HL-60 (cell line): ENCODE measurements around the gene TIMM8B.
A peak's percentile ranks its signal among the peaks of the same experiment; 100 is the strongest.

Experiments used
- DNase-seq, 2 experiments: peaks; one replicate each; pipeline ENCODE4 v3.0.0-alpha.2; 2010 to 2020; ENCODE audit warnings: low read depth in 1 of 2, low spot score in 1 of 2
- H3K27ac ChIP-seq: fragments of 250-450 bp; sonication (Bioruptor Pico); replicated peaks from 2 replicates; pipeline ENCODE4 v1.5.1; 2020; ENCODE audit warnings: mild to moderate bottlenecking, moderate library complexity
- H3K27me3 ChIP-seq: fragments of 250-450 bp; sonication (Bioruptor Pico); 2 replicates; pipeline ENCODE4 v1.5.1; 2021; ENCODE audit warnings: mild to moderate bottlenecking, moderate library complexity; ENCODE audit not compliant: insufficient read depth, poor library complexity, severe bottlenecking
- H3K4me3 ChIP-seq: replicated peaks from 2 replicates; pipeline ENCODE4 v1.5.1; 2011; ENCODE audit warnings: mild to moderate bottlenecking, control low read depth, low read length; ENCODE audit not compliant: insufficient read depth
- CTCF ChIP-seq: IDR thresholded peaks from one replicate; pipeline ENCODE4 v1.5.1; 2011; ENCODE audit warnings: low read length, control low read depth, inconsistent platforms; ENCODE audit not compliant: insufficient read depth
- GABPA ChIP-seq: IDR thresholded peaks from 2 replicates; pipeline ENCODE4 v1.6.1; 2012; ENCODE audit warnings: low read depth
- POLR2AphosphoS5 ChIP-seq: IDR thresholded peaks from 2 replicates; pipeline ENCODE4 v1.6.1; 2012; ENCODE audit warnings: low read depth
- REST ChIP-seq: IDR thresholded peaks from 2 replicates; pipeline ENCODE4 v1.6.1; 2012; ENCODE audit warnings: low read depth; ENCODE audit not compliant: insufficient replicate concordance
- SPI1 ChIP-seq: IDR thresholded peaks from 2 replicates; pipeline ENCODE4 v1.6.1; 2012; ENCODE audit warnings: low read depth, mild to moderate bottlenecking, borderline replicate concordance
- long read RNA-seq: library from polyadenylated mRNA; unstranded; transcript quantifications from one replicate; pipeline ENCODE4 v2.0.0, GENCODE V29; 2020

The TIMM8B gene
- long read RNA-seq, transcript TIMM8B-203 (3 exons, 1,155 nt), result major isoform, 9 of 17 reads
- long read RNA-seq, partial matches to known transcripts, result 0 of 17 reads
- long read RNA-seq, other reads (novel, unspliced or antisense), result 5 of 17 reads

DNA sequence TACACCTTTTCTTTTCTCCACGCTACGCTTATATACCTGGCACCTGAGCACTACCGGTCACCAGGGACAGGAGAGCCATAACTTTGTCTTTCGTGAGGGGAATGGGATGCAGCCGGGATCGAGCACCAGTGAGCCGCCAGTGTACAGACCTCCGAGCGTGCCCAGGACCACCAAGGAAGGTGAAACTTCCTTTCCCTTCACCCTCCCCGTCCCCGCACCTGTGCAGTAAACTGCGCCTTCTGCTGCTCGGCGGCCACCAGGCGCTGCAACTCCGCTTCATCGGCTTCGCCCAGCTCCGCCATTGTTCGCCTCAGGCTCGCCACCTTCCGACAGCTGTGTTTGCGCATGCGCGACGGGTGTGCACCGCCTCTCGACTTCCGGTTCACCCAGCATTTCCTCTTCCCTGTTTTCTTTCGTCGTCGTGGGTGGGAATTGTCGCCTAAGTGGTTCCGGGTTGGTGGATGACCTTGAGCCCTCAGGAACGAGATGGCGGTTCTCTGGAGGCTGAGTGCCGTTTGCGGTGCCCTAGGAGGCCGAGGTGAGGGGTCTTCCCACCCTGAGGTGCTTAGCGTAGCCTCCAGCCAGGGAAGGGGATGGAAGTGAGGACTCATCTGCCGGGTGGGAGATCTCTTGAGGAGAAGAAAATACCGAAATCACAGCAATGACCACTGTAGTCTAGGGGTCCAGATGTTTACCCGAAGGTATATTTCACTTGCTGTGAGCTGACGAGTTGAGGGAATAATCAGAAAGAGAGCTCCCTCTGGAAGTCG, at the start of gene TIMM8B, which contains the start of gene SDHD:
TSS of gene TIMM8B (minus strand) at position 335 of the 770 bp plus-strand sequence. CDS start at position 302, 33 bp downstream.
TSS of gene SDHD (plus strand) at position 452 of the 770 bp plus-strand sequence. CDS start at position 487, 35 bp downstream.
- Histone ChIP-seq H3K4me3 (peak within 1 kb of the TSS; percentile 78), H3K27ac (peak within 1 kb of the TSS; percentile 78), H3K27me3 (no peaks in the 10 kb centered on the region)
- peak; percentile 91 to 97 for DNase-seq
- TF ChIP-seq GABPA (peak; percentile 94), REST (peak; percentile 63), SPI1 (peak; percentile 89; the same call in 1 of the 2 replicates), POLR2AphosphoS5 (peak; percentile 83), CTCF (no peak)

DNA sequence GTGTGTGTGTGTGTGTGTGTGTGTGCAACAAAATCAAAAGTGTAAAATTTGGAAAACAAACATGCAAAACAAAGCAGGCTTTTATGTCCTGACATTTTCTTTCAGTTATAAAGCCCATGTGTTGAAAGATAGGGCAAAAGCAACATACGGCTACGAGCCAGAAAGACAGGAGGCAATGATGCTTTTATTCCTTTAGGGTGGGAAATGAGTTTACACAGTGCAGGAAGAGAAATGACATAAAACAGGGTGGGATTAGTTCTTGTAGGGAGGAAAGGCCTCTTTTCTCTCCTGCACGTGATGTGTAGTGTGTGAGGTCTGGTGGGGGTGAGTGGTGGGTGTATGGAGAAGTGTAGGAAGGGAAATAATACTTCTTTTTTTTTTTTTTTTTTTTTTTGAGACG, 47.9 kb upstream of the TIMM8B start:
- DNase-seq, result no peak
- no peak for TF ChIP-seq POLR2AphosphoS5
- TF ChIP-seq SPI1, result no peak
- no peak for TF ChIP-seq GABPA
- no peak for TF ChIP-seq CTCF
- TF ChIP-seq REST, result no peak
- Histone ChIP-seq H3K4me3 (no peak overlapping the region), H3K27me3 (no peaks in the 10 kb centered on the region), H3K27ac (no peak overlapping the region)

DNA sequence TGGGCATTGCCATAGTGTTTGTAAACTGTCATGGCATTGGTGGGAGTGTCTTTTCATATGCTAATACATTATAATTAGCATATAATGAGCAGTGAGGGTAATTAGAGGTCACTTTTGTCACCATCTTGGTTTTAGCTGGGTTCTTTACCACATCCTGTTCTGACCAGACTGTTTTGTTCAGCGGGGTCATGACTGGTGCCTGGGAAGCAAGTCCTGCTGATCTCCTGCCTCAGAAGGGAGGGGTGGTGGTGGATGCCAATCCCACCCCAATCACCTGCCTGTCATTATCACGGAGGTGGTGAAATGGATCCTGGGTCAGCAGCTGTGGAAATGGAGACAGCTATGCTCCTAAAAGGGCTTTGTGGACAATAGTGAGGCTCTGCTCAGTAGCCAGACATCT, 46.2 kb upstream of the TIMM8B start:
- no peak for DNase-seq
- H3K27ac ChIP-seq, result no peak overlapping the region
- no peak overlapping the region for H3K4me3 ChIP-seq
- TF ChIP-seq POLR2AphosphoS5, result no peak
- no peak for TF ChIP-seq REST
- no peak for TF ChIP-seq SPI1
- no peak for TF ChIP-seq GABPA
- no peak for TF ChIP-seq CTCF
- H3K27me3 ChIP-seq, result no peaks in the 10 kb centered on the region
